SW 1271 (cell line): ENCODE measurements around the gene MMS19.
"Not testable (repeated sequence)": the region's sequence is repeated elsewhere in the genome, so short reads cannot be mapped to it uniquely, and the experiment has no call there.

Source experiments
- DNase-seq, 2 experiments: peaks; one replicate each; lab custom pipeline; 2025; lab: John Stamatoyannopoulos, UW

Gene MMS19

DNA sequence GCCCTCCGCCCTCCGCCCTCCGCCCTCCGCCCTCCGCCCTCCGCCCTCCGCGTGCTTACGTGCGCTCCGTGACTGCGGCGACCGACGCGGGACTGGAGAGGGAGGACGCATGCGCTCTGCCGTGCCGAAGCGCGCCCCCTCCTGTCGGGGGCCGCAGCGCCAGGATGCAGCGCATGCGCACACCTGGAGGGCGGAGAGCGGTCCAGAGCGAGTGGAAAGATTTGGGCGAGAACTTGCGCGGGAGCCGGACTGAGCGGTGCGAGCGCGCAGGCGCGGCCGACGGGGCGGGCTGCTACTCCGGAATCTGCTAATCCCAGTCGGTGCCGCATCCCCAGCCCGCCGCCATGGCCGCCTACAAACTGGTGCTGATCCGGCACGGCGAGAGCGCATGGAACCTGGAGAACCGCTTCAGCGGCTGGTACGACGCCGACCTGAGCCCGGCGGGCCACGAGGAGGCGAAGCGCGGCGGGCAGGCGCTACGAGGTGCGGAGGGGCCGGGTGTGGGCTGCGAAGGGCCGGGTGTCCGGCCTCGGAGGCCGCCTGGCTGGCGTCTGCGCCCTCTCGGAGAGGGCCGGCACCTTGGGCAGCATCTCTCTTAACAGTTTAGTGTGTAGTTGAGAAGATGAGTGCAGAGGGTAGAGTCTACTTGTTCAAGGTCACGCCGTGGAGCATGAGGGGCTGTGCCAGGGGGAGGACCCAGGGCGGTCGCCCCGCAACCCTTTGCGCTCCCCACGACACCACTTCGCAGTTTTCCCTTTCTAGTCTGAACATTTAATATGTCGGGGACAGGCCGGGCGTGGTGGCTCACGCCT lies 72.1 kb downstream of the MMS19 start, which contains the start of gene PGAM1:
PGAM1 (plus strand) TSS at position 228 of the 812 bp plus-strand sequence; CDS start at position 345, 117 bp downstream.
- peak; percentile 73 to 90 for DNase-seq

DNA sequence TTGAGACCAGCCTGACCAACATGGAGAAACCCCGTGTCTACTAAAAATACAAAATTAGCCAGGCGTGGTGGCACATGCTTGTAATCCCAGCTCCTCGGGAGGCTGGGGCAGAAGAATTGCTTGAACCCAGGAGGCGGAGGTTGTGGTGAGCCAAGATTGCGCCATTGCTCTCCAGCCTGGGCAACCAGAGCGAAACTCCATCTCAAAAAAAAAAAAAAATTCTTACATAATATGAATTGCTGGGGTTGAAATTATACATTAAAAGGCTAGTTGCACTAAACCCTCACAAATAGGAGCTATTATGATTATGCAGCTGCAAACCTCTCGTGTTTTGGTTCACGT lies 74.5 kb downstream of the MMS19 start:
- DNase-seq: not testable (repeated sequence)

DNA sequence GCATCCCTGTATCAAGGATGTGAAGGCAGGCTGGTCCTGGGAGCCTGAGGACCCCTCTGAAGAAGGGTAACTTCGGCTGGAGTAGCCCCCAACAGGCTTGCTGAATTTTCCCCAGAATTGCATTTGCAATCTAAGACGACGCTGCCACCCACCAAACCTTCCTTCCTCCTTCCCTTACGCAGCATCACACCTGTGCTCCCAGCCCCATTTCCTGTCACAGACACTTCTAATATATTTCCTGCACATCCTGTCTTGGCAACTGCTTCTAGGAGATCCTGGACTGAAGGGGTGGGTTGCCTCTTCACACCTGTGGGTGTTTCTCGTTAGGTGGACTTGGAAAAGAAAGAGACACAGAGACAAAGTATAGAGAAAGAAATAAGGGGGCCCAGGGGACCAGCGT lies 81.7 kb downstream of the MMS19 start:
- no peak for DNase-seq

DNA sequence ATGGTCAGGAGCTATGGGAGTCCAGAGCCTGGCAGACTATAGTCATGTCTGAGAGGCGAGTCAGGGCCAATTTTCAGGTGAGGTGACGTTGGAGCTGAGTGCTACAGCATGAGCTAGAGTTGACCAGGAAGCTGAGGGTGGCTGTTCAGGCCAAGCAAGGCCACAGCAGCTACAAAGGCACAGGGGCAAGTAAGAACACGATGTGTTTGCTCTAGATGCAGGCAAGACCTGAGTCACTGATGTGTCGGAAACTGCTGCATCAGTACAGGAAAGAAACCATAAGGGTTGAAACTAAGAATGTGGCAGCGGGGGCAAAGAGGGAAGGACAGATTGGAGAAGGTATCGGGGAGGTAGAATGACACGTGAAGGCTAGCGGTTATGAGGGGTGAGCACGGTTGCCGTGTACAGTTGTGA lies 85.3 kb downstream of the MMS19 start:
- no peak for DNase-seq

DNA sequence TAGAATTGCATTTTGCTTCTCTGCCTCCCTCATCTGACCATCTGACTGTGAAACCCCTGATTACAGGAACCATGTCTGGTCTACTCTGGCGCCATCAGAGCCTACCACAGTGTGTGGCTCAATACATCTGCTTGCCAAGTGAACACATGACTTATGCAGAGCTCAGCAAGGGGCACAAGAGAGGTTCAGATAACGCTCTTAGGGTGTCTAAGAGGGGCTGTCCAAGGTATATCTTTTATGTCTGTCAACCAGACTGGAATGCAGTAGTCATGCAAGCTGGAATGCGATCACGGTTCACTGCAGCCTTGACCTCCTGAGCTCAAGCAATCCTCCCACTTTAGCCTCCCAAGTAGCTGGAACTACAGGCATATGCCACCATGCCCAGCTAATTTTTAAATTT lies 86.8 kb downstream of the MMS19 start:
- DNase-seq: no peak

DNA sequence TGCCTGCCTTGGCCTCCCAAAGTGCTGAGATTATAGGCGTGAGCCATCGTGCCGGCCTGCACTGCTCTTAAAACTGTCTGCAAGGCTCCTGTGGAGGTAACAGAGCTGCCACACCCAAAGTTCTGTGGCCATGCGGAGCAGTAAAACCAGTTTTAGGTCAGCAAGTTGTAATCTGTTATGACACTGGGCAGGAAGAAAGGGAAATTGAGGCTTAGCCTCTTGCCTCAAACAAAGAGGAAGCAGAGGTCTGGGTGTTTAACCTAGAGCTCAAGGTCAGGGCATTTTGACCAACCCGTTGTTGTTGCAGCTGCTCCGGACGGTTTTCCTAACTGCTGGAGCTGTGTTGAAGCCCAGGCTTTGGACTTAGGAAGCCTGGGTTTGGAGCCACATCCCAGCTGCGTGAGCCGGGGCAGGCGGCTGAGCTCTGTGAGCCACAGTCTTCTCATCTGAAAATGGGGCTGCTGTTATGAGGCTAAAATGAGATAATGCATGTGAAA lies 89.7 kb downstream of the MMS19 start:
- DNase-seq: no peak
